Measurements from ENCODE around the gene OR2F2. TPM values are rescaled to one million over a fixed set of nuclear protein-coding genes. Genes with fewer than 3 reads are reported as not detected.

OR2F2 gene
- total RNA-seq, 1 donor from 2014 or later: not detected

DNA sequence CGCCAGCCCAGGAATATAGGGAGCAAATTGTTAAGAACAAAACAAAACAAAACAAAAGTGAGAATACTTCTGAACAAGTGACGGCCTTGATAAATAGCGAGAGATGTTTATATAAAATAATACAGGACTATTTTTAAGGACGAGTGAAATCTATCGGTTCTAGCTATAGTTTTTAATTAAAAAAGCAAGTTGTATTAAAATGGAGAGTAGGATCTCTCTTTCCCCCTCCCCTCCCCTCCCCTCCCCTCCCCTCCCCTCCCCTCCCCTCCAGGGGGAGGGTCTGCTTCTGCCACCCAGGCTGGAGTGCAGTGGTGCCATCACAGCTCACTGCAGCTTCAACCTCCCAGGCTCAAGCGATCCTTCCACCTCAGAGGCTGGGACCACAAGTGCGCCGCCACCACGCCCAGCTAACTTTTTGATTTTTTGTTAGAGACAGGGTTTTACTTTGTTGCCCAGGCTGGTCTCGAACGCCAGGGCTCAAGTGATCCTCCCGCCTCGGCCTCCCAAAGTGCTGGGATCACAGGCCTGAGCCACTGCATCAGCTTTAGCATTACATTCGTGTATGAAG lies 32.6 kb upstream of the OR2F2 start:
- no peak for DNase-seq (ENCODE audit: low read depth)
- TF ChIP-seq, protein P1, sequence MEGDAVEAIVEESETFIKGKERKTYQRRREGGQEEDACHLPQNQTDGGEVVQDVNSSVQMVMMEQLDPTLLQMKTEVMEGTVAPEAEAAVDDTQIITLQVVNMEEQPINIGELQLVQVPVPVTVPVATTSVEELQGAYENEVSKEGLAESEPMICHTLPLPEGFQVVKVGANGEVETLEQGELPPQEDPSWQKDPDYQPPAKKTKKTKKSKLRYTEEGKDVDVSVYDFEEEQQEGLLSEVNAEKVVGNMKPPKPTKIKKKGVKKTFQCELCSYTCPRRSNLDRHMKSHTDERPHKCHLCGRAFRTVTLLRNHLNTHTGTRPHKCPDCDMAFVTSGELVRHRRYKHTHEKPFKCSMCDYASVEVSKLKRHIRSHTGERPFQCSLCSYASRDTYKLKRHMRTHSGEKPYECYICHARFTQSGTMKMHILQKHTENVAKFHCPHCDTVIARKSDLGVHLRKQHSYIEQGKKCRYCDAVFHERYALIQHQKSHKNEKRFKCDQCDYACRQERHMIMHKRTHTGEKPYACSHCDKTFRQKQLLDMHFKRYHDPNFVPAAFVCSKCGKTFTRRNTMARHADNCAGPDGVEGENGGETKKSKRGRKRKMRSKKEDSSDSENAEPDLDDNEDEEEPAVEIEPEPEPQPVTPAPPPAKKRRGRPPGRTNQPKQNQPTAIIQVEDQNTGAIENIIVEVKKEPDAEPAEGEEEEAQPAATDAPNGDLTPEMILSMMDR (conservative IDR thresholded peaks at IDR 0.05; ENCODE audit: low read depth, low read length): no peak
- no peak overlapping the region for H3K4me3 ChIP-seq (ENCODE audit: low read depth, low read length)

- H3K4me3 ChIP-seq (ENCODE audit: low read depth, low read length): no peak overlapping the region
- DNase-seq (ENCODE audit: low read depth): no peak
- TF ChIP-seq, protein P1 (conservative IDR thresholded peaks at IDR 0.05; ENCODE audit: low read depth, low read length): no peak
Observed at GRCh38 chr7:143905509-143905908, 29.5 kb upstream of the OR2F2 start.

GRCh38 chr7:143906151-143906550 lies 28.9 kb upstream of the OR2F2 start:
- TF ChIP-seq, protein P1 (conservative IDR thresholded peaks at IDR 0.05; ENCODE audit: low read depth, low read length): no peak
- H3K4me3 ChIP-seq (ENCODE audit: low read depth, low read length): no peak overlapping the region
- no peak for DNase-seq (ENCODE audit: low read depth)

DNA sequence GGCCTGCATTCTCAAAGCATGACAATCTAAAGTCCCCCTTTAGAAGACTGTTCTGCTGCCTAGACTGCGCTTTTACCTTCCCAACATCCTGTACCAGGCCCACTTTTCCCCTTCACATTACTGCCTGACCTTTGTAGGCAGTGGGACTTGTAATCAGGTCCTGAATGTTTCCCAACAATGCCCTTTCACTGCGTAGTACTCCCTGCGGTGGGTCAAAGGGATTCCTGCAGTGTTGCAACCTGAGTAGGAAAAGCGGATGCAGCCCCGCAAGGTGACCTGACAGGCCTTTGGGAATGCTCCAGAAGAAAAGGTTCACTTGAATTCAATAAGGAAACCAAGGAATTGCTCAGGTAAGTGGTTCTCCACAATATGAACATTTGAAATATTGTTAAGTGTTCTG lies 28.1 kb upstream of the OR2F2 start:
- H3K4me3 ChIP-seq (ENCODE audit: low read depth, low read length): no peak overlapping the region
- TF ChIP-seq, protein P1 (conservative IDR thresholded peaks at IDR 0.05; ENCODE audit: low read depth, low read length): no peak
- no peak for DNase-seq (ENCODE audit: low read depth)

DNA sequence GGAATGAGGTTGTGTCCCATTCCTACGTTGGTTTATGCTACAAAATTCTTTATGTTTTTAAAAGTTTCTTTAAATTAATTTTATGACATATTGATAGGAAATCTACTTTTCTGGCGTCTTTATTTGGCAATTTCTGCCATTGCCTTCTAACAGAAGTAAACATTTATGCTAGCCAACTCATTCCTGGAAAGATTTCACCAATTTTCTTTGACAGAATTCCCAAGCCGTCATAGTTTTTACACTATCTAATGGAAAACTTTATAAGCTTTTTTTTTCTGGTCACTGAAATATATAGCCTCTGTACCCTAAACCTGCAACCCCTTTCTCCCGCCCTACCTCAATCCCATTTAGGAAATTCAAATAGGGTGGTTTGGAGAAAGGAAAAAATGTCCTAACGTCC lies 26.9 kb upstream of the OR2F2 start:
- DNase-seq (ENCODE audit: low read depth): no peak
- H3K4me3 ChIP-seq (ENCODE audit: low read depth, low read length): no peak overlapping the region
- TF ChIP-seq, protein P1 (conservative IDR thresholded peaks at IDR 0.05; ENCODE audit: low read depth, low read length): no peak

DNA sequence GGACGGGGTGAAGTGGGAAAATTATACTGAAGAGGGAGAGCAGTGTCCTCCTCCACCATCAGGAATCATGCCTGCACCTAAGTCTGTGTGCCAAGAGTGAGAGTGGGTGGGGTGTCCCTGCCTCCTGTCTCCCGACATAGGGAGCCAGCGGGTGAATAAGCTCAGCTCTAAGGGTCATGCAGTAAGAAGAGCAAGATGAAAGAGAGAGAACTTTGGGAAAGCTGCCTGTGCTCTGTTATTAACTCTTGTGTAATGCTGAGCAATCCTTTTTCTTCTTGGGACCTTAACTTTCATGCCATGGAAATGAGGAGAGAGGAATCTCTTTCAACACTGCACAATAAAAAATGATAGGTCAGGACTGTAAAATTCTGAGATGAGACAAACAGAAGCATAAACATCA lies 25.2 kb upstream of the OR2F2 start:
- H3K4me3 ChIP-seq (ENCODE audit: low read depth, low read length): no peak overlapping the region
- no peak for DNase-seq (ENCODE audit: low read depth)
- TF ChIP-seq, protein P1 (conservative IDR thresholded peaks at IDR 0.05; ENCODE audit: low read depth, low read length): no peak

GRCh38 chr7:143910473-143911248 lies 24.4 kb upstream of the OR2F2 start:
- H3K4me3 ChIP-seq (ENCODE audit: low read depth, low read length): no peak overlapping the region
- TF ChIP-seq, protein P1 (conservative IDR thresholded peaks at IDR 0.05; ENCODE audit: low read depth, low read length): no peak
- DNase-seq (ENCODE audit: low read depth): no peak
